ENCODE measurements around the gene CD300LF.

The CD300LF gene

GRCh38 chr17:74649909-74650308, 62.8 kb downstream of the CD300LF start:
- TF ChIP-seq EZH2phosphoT487 (conservative IDR thresholded peaks at IDR 0.05; ENCODE audit: low read length) (no peak), CTCF (IDR thresholded peaks at IDR 0.05; ENCODE audit: insufficient read depth, low read length, poor library complexity, severe bottlenecking) (no peak)
- no peaks in the 10 kb centered on the region for H3K9me3 ChIP-seq (ENCODE audit: insufficient read depth, low read length)

GRCh38 chr17:74647871-74648672, 64.7 kb downstream of the CD300LF start:
- Histone ChIP-seq H3K4me2 (ENCODE audit: low read depth, low read length, poor library complexity, severe bottlenecking) (no peak overlapping the region), H3K27me3 (ENCODE audit: low read length) (no peaks in the 10 kb centered on the region; the same call in 1 of the 2 replicates)

More at GRCh38 chr17:74649909-74650308, 62.8 kb downstream of the CD300LF start:
- Histone ChIP-seq H3K4me3 (ENCODE audit: insufficient read depth, low read length, poor library complexity, severe bottlenecking) (no peak overlapping the region), H3K79me2 (ENCODE audit: insufficient read depth, low read length) (no peaks in the 10 kb centered on the region), H3K4me2 (ENCODE audit: low read depth, low read length, poor library complexity, severe bottlenecking) (no peak overlapping the region), H3K36me3 (ENCODE audit: low read length) (no peaks in the 10 kb centered on the region), H3K9ac (ENCODE audit: low read length) (no peak overlapping the region), H3K9me2 (replicated peaks; ENCODE audit: insufficient read depth, low read length) (no peaks in the 10 kb centered on the region), H3F3A (ENCODE audit: insufficient read depth) (no peaks in the 10 kb centered on the region), H3K27ac (ENCODE audit: low read depth, low read length) (no peak overlapping the region), H2AFZ (ENCODE audit: low read depth, low read length, severe bottlenecking) (no peak overlapping the region), H4K20me1 (ENCODE audit: low read depth, low read length) (no peaks in the 10 kb centered on the region), H3K27me3 (ENCODE audit: low read length) (no peaks in the 10 kb centered on the region; the same call in 1 of the 2 replicates)

DNA sequence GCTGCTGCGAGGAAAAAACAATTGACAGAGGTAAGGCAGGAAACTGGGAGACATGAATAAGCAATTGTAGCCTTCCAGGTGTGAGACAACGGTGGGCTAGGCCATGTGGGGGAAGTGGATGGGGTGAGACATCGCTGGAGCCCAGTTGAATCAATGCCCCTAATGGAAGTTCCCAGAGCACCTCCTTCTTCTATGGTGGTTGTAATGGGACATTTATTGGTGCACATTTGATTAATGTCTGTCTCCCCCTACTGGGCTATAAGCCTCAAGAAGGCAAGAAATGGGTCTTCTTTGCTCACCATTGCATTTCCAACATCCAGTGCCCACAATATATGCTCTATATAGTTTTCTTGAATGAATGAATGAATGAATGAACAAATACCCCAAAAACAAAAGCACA, 66.5 kb downstream of the CD300LF start:
- H3K9me3 ChIP-seq (ENCODE audit: insufficient read depth, low read length): no peaks in the 10 kb centered on the region
- no peak overlapping the region for H3K4me3 ChIP-seq (ENCODE audit: insufficient read depth, low read length, poor library complexity, severe bottlenecking)
- TF ChIP-seq CTCF (IDR thresholded peaks at IDR 0.05; ENCODE audit: insufficient read depth, low read length, poor library complexity, severe bottlenecking) (peak; percentile 21), EZH2phosphoT487 (conservative IDR thresholded peaks at IDR 0.05; ENCODE audit: low read length) (no peak)
- no peaks in the 10 kb centered on the region for H4K20me1 ChIP-seq (ENCODE audit: low read depth, low read length)
- no peaks in the 10 kb centered on the region for H3K79me2 ChIP-seq (ENCODE audit: insufficient read depth, low read length)
- H3K27me3 ChIP-seq (ENCODE audit: low read length): no peaks in the 10 kb centered on the region
- H3K36me3 ChIP-seq (ENCODE audit: low read length): no peaks in the 10 kb centered on the region
- no peak overlapping the region for H2AFZ ChIP-seq (ENCODE audit: low read depth, low read length, severe bottlenecking)
- H3K9me2 ChIP-seq (replicated peaks; ENCODE audit: insufficient read depth, low read length): no peaks in the 10 kb centered on the region
- no peaks in the 10 kb centered on the region for H3F3A ChIP-seq (ENCODE audit: insufficient read depth)
- no peak overlapping the region for H3K9ac ChIP-seq (ENCODE audit: low read length)
- H3K4me2 ChIP-seq (ENCODE audit: low read depth, low read length, poor library complexity, severe bottlenecking): no peak overlapping the region
- no peak overlapping the region for H3K27ac ChIP-seq (ENCODE audit: low read depth, low read length)

More at GRCh38 chr17:74647871-74648672, 64.7 kb downstream of the CD300LF start:
- Histone ChIP-seq H3F3A (ENCODE audit: insufficient read depth) (no peaks in the 10 kb centered on the region), H3K36me3 (ENCODE audit: low read length) (no peaks in the 10 kb centered on the region), H3K4me3 (ENCODE audit: insufficient read depth, low read length, poor library complexity, severe bottlenecking) (no peak overlapping the region), H3K9ac (ENCODE audit: low read length) (no peak overlapping the region), H3K27ac (ENCODE audit: low read depth, low read length) (no peak overlapping the region), H4K20me1 (ENCODE audit: low read depth, low read length) (no peaks in the 10 kb centered on the region), H2AFZ (ENCODE audit: low read depth, low read length, severe bottlenecking) (no peak overlapping the region), H3K9me3 (ENCODE audit: insufficient read depth, low read length) (no peaks in the 10 kb centered on the region), H3K79me2 (ENCODE audit: insufficient read depth, low read length) (no peaks in the 10 kb centered on the region), H3K9me2 (replicated peaks; ENCODE audit: insufficient read depth, low read length) (no peaks in the 10 kb centered on the region)
- TF ChIP-seq EZH2phosphoT487 (conservative IDR thresholded peaks at IDR 0.05; ENCODE audit: low read length) (no peak), CTCF (IDR thresholded peaks at IDR 0.05; ENCODE audit: insufficient read depth, low read length, poor library complexity, severe bottlenecking) (no peak)

Measured in SU-DHL-6 (cell line).